Activated CD8-positive, alpha-beta memory T cell treated with anti-CD3 and anti-CD28 coated beads, Interleukin-2, amount 50 U/mL, for 24 hours (primary cell): Measurements from ENCODE around the gene ZNF443.
A peak's percentile ranks its signal among the peaks of the same experiment; 100 is the strongest.
"Not testable (repeated sequence)": the region's sequence is repeated elsewhere in the genome, so short reads cannot be mapped to it uniquely, and the experiment has no call there.

ENCODE experiments used
- DNase-seq: peaks from one replicate; pipeline ENCODE4 v3.0.0-alpha.2; 2020; ENCODE audit errors: extremely low read depth

ZNF443 gene

DNA sequence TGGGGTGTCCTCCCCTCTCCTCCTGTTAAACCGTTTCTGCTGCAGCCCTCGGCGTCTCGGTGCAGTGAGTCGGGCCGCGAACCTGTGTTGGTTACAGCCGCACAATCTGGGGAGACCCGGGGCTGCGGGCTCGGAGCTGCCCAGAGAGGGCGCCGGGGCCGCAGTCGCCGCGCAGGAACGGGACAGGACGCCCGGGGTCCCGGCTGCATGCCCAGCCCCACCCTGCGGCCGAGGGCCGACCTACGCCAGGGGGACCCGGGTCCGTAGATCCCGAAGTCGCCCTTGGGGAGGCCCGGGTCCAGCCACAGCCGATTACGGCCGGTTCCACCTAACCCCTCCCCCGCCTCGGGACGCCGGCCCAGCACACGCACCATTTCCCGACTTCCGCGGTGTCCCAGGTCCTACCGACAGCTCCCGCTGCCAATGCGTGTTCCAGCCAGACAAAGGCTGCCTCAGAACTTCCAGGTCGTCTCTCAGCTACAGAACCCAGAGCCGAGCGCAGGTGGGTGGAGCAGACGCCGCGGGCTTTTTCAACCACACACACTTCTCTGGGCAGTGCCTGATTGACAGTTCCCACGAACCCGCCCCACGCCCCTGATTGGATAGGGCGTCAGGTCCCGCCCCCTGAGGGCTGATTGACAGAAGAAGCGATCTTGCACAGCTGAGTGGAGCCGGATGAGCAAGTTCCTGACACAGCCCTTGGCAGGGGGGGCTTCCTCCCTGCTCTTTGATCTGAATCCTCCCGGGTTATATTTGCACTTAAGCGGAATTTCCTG is at the start of gene ZNF443:
TSS of gene ZNF443 (minus strand) at position 481 of the 776 bp plus-strand sequence. CDS start at position 374, 107 bp downstream.
- peak; percentile 97 for DNase-seq

- DNase-seq = not testable (repeated sequence)
These were observed 45.5 kb upstream of the ZNF443 start for GRCh38 chr19:12486265-12486783.

- no peak for DNase-seq
These were observed 44.8 kb upstream of the ZNF443 start for GRCh38 chr19:12485571-12485970.

- no peak for DNase-seq
These were observed 44.2 kb upstream of the ZNF443 start for GRCh38 chr19:12485052-12485416.

DNA sequence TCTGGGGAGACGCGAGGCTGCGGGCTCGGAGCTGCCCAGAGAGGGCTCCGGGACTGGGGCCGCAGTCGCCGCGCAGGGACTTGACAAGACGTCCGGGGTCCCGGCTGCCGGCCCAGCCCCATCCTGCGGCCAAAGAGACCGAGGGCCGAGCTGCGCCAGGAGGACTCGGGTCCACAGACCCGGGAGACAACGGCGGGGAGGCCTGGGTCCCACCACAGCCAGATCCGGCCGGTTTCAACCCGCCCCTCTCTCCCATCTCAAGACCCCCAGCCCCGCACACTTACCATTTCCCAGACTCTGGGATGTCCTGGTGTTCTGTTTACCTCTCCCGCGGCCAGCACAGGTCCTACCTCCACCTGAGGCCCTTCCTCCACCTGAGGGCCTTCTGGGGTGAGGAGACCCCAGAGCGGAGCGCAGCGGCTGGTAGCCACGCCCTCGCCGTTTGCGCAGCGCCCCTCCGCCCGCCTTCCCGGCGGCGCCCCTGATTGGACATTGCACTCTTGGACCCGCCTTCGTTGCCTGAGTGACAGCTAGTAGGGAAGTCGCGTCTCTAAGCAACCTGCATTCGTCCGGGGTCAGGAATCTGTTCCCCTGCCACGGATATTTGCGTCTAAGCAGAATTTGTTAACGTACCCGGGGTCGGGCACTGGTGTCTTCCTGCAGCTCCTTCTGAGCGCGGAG is 43.7 kb upstream of the ZNF443 start, which contains the start of gene ZNF709:
TSS of gene ZNF709 (minus strand) at position 446 of the 681 bp plus-strand sequence. CDS start at position 287, 159 bp downstream.
- peak; percentile 62 for DNase-seq

DNA sequence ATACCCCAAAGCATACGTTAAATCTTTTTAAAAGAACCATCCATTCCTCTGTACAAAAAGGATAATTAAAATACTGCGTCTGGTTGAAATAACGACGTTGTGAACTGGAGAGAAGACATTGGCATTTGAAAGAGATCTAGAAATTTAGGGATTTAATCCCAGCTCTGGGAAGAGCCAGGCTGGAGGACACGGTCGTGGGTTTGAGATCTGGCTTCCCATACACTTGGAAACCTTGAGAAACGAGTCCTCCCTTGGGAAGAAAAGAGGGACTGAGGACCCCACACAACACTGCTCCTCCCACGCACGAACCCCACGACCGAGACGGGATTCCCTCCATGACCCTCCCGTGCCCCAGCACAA is 43.2 kb upstream of the ZNF443 start:
- no peak for DNase-seq

- no peak for DNase-seq
These were observed 41.7 kb upstream of the ZNF443 start for GRCh38 chr19:12482509-12482886.

DNA sequence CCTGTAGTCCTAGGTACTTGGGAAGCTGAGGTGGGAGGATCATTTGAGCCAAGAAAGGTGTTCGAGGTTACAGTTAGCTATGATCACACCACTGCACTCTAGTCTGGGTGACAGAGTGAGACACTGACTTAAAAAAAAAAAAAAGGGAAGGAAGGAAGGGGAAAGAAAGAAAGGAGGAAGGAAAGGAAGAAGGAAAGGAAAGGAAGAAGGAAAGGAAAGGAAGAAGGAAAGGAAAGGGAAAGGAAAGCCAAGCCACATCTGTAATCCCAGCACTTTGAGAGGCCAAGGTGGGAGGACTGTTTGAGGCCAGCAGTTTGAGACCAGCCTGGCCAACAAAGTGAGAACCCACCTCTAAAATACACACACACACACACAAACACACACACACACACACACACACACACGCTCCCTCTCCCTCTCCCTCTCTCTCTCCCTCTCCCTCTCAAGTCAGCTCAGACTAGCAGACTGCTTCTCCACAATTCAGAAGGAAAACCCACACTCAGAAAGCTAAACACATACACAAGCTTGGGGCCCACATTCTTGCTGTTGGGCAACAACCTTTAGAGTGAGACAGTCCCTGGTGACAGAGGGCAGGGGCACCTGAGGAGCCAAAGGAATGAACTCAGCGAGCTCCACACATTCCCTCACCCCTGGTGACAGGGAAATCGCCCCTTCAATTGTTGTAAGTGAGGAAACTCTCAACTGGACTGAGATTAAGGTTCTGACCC is 41.1 kb upstream of the ZNF443 start:
- DNase-seq = no peak

DNA sequence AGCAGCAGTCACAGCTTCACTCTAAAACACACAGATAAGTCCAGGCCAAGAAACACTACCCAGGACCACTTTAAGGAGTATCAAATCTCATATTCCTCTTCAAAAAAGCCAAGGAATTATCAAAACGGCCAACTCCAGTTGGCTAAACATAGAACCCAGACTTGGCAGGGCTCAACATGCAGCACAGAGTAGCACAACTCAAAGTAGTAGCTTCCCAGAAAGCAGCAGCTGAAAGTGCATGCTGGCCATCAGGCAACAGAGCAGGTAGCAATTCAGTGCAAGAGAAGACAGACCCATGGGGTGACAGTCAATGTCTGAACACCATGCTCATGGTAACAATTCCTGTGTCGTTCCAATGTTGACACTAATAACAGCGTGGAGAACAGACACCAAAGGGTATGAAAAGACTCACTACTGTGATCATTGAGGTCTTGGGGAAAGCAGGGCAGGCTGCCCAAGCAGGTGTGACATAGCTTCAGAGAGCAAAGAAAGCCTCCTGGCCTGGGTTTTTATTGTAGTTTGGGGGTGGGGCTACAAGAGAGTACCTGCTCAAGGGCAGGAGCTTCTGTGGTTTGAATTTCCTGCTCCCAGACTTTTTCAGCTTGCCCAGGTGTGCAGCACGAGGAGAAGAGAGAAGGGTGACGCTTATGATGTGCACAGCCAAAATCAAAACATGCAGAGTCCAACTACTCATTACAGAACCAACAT is 37.6 kb upstream of the ZNF443 start:
- DNase-seq = no peak

GRCh38 chr19:12467651-12468050 is 26.8 kb upstream of the ZNF443 start:
- DNase-seq = not testable (repeated sequence)

GRCh38 chr19:12465211-12465610 is 24.4 kb upstream of the ZNF443 start:
- DNase-seq = no peak

GRCh38 chr19:12464769-12465168 is 23.9 kb upstream of the ZNF443 start:
- no peak for DNase-seq

GRCh38 chr19:12464139-12464538 is 23.3 kb upstream of the ZNF443 start:
- DNase-seq = not testable (repeated sequence)

DNA sequence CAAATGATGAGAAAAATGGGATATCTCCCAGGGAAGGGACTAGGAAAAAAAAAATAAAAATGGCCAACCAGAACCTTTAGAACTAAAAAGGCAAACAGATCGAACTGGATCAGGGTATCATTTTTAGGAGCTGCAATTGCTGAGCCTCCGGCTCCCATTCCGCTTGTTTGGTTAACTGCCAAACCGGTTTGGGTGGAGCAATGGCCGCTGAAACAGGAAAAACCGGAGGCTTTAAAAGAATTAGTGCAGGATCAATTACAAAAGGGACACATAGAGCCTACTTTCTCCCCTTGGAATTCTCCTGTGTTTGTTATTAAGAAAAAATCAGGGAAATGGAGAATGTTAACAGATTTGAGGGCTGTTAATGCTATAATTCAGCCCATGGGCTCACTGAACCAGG is 12.7 kb upstream of the ZNF443 start:
- DNase-seq = no peak

- no peak for DNase-seq
These were observed 10.0 kb upstream of the ZNF443 start for GRCh38 chr19:12450844-12451243.

DNA sequence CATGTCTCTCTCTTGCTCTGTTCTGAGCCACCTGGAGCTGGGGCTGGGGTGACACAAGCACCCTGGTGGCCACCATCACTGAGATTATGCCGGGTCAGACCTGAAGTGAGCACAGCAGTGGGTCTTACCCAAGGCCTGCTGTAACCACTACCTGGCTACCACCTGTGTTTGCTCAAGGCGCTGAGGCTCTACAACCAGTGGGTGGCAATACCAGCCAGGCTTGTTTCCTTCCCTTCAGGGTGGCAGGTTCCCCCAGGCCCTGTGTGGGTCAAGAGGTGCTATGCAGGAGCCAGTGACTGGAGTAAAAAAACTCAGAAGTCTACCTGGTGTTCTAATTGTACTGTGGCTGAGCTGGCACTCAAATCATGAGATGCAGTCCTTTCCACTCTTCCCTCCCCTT is 8.0 kb upstream of the ZNF443 start:
- no peak for DNase-seq

GRCh38 chr19:12439686-12440540 is 908 bp downstream of the ZNF443 start:
- DNase-seq = not testable (repeated sequence)

DNA sequence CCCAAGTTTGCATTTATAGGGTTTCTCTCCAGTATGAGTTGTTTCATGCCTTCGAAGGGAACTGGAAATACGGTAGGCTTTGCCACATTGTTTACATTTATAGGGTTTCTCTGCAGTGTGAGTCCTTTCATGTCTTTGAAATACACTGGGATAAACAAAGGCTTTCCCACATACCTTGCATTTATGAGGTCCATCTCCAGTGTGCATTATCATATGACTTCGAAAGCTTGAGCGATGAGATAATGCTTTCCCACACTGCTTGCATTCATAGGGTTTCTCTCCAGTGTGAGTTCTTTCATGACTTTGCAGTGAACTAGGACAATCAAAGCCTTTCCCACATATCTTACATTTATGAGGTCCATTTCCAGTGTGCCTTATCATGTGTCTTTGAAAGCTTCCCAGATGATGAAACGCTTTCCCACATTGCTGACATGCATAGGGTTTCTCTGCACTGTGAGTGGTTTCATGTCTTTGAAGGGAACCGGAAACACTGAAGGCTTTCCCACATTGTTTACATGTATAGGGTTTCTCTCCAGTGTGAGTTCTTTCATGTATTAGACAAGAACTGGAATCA is 10.0 kb downstream of the ZNF443 start:
- not testable (repeated sequence) for DNase-seq

DNA sequence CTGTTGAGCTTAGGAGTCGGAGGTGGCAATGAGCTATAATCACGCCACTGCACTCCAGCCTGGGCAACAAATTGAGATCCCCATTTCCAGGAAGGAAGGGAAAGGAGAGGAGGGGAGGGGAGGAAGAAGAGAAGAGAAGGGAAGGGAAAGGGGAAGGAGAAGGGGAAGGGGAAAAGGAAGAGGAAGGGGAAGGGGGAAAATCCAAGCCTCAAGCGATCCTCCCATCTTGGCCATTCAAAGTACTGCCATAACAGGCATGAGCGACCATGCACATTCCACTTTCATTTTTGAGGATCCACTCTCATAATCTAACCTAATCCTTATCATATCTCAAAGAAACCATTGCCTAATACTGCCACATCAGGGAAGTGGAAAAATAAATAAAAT is 14.9 kb downstream of the ZNF443 start:
- DNase-seq = no peak

- DNase-seq = no peak
These were observed 15.5 kb downstream of the ZNF443 start for GRCh38 chr19:12425236-12425887.
